Right lobe of liver (tissue), 6 donors: ENCODE results near the gene NDUFS7. TPM values are rescaled to one million over a fixed set of nuclear protein-coding genes. Genes with fewer than 3 reads are reported as not detected.

Experiments
- ATAC-seq, 4 donors: fragments of 200-7000 bp; cut with Tn5 transposase; one replicate each; pipeline ENCODE4 v1.9.1; 2020; ENCODE audit warnings: mild to moderate bottlenecking in 4 of 4, moderate library complexity in 4 of 4
- DNase-seq, 3 donors: peaks; one replicate each; pipeline ENCODE4 v3.0.0-alpha.2; 2020
- H3K27ac ChIP-seq, 3 donors: fragments of 200-600 bp; one replicate each; pipeline ENCODE4 v1.8.0; 2022
- H3K27me3 ChIP-seq, 2 donors: fragments of 200-600 bp; one replicate each; pipeline ENCODE4 v1.8.0; 2022
- H3K36me3 ChIP-seq, 4 donors: fragments of 200-600 bp; sonication (generic) in 1 of 4; one replicate each; pipeline versions ENCODE4 v1.5.1 to v1.8.0; 2017 to 2022; ENCODE audit warnings: control low read depth in 1 of 4
- H3K4me1 ChIP-seq, 4 donors: fragments of 200-600 bp; sonication (generic) in 1 of 4; one replicate each; pipeline versions ENCODE4 v1.5.1 to v1.8.0; 2017 to 2022; ENCODE audit warnings: control low read depth in 1 of 4
- H3K4me3 ChIP-seq, 3 donors: fragments of 200-600 bp; one replicate each; pipeline ENCODE4 v1.8.0; 2022
- H3K9me3 ChIP-seq, 4 donors: fragments of 200-600 bp; sonication (generic) in 1 of 4; one replicate each; pipeline versions ENCODE4 v1.5.1 to v1.8.0; 2017 to 2022; ENCODE audit warnings: control low read depth in 1 of 4
- POLR2A ChIP-seq: fragments of 450-650 bp; IDR thresholded peaks from one replicate; pipeline ENCODE4 v1.6.1; 2017; ENCODE audit warnings: antibody characterized with exemption, mild to moderate bottlenecking
- WGBS: methylation state at CpG from one replicate; pipeline ENCODE4 v1.1.6; 2018; ENCODE audit warnings: low coverage, low lambda C conversion rate; ENCODE audit not compliant: insufficient coverage; ENCODE audit errors: missing lambda C conversion rate; 5-methylcytosine and 5-hydroxymethylcytosine counted together
- intact Hi-C, 2 donors: fragments of 100-400 bp; cut with DNase I; formaldehyde crosslinking; loops; one replicate each; pipeline versions ENCODE4 v1.11.2 to v1.14.1; 2022
- total RNA-seq, 6 experiments: library from RNA; depleted of rRNA in 2 of 6; stranded (reverse); fragments of >200 nt in 2 of 6; fragmentation: NEBNext Ultra II Directional in 3 of 6; extraction: Animal tissue kit (Norgen Biotek cat#: 25700) in 3 of 6; gene quantifications; one replicate each; pipeline versions ENCODE4 v1.1.0 to v1.2.4, GENCODE V29; 2016 to 2023
- TF ChIP-seq, protein P1 (sequence below), 4 donors: fragments of 200-600 bp in 3 of 4; fragments of 450-650 bp in 1 of 4; IDR thresholded peaks; one replicate each; pipeline versions ENCODE4 v1.5.1 to v1.8.0; 2016 to 2022; ENCODE audit warnings: antibody characterized with exemption in 4 of 4, mild to moderate bottlenecking in 2 of 4
- donor health status: DM: no; HTN: yes; CAD: no.
- donor health status: DM: no; HTN: no; CAD: no.
- donor health status: DM: no; HTN: no; CAD: no.
- donor health status: DM: no; HTN: yes; CAD: no.
- donor health status: DM: no; HTN: yes; CAD: no.

Gene NDUFS7
- total RNA-seq, 6 experiments from 2014 or later: 70.1 to 210 (median 85.0) TPM

DNA sequence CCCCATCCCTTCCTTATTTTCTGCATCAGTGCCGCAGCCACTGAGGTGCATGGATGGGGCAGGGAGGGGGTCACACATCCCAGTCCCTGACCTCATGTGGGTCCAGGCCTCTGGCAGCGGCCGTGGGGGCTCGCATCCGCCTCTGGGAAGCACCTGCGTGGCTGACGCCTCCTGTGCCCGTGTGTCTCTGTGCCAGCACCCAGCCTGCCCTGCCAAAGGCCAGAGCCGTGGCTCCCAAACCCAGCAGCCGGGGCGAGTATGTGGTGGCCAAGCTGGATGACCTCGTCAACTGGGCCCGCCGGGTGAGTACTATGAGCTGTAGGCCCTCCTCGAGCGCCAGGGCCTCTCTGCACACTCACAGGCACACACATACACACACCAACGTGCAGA, 4.9 kb downstream of the NDUFS7 start:
- Histone ChIP-seq H3K27me3 (no peaks in the 10 kb centered on the region), H3K27ac (no peak overlapping the region), H3K9me3 (no peaks in the 10 kb centered on the region), H3K4me3 (no peak overlapping the region), H3K36me3 (peaks cover 0 to 31% (median 5%) of the 10 kb centered on the region in 4 donors), H3K4me1 (peaks cover 0 to 7% (median 3%) of the 10 kb centered on the region in 4 donors)
- intact Hi-C loops: no loop called here
- TF ChIP-seq, protein P1, sequence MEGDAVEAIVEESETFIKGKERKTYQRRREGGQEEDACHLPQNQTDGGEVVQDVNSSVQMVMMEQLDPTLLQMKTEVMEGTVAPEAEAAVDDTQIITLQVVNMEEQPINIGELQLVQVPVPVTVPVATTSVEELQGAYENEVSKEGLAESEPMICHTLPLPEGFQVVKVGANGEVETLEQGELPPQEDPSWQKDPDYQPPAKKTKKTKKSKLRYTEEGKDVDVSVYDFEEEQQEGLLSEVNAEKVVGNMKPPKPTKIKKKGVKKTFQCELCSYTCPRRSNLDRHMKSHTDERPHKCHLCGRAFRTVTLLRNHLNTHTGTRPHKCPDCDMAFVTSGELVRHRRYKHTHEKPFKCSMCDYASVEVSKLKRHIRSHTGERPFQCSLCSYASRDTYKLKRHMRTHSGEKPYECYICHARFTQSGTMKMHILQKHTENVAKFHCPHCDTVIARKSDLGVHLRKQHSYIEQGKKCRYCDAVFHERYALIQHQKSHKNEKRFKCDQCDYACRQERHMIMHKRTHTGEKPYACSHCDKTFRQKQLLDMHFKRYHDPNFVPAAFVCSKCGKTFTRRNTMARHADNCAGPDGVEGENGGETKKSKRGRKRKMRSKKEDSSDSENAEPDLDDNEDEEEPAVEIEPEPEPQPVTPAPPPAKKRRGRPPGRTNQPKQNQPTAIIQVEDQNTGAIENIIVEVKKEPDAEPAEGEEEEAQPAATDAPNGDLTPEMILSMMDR (IDR thresholded peaks at IDR 0.05): no peak
- no peak for TF ChIP-seq POLR2A
- DNase-seq: no peak
- WGBS: no CpG with 5 or more reads among the region's 17 CpGs
- no peak for ATAC-seq

- H3K27ac ChIP-seq: no peak overlapping the region
- TF ChIP-seq, protein P1 (IDR thresholded peaks at IDR 0.05): no peak
- TF ChIP-seq POLR2A: no peak
- H3K27me3 ChIP-seq: no peaks in the 10 kb centered on the region
- DNase-seq (no peak), ATAC-seq (no peak)
- H3K4me1 ChIP-seq: peaks cover 0 to 9% (median 3%) of the 10 kb centered on the region in 4 donors
- peaks cover 0 to 31% (median 5%) of the 10 kb centered on the region in 4 donors for H3K36me3 ChIP-seq
- no peaks in the 10 kb centered on the region for H3K9me3 ChIP-seq
- intact Hi-C loops: no loop called here
- 91% methylated on average over 17 of the region's 39 CpGs for WGBS
- H3K4me3 ChIP-seq: no peak overlapping the region
Observed at GRCh38 chr19:1389033-1389940, 5.6 kb downstream of the NDUFS7 start.

- DNase-seq: no peak
- WGBS: 96% methylated on average over 5 of the region's 42 CpGs
- ATAC-seq: no peak
- H3K9me3 ChIP-seq: no peaks in the 10 kb centered on the region
- no peak overlapping the region for H3K27ac ChIP-seq
- intact Hi-C loops: loop anchor here in 1 of 2 donors (10.0 kb wide), 1 partner anchor 106 kb away; the partner anchor contains the start of gene EFNA2
- peaks cover 0 to 20% (median 6%) of the 10 kb centered on the region in 4 donors for H3K4me1 ChIP-seq
- H3K27me3 ChIP-seq: no peaks in the 10 kb centered on the region
- TF ChIP-seq, protein P1 (IDR thresholded peaks at IDR 0.05): no peak
- TF ChIP-seq POLR2A: no peak
- peaks cover 0 to 31% (median 5%) of the 10 kb centered on the region in 4 donors for H3K36me3 ChIP-seq
- no peak overlapping the region for H3K4me3 ChIP-seq
Observed at GRCh38 chr19:1390890-1391423, 7.2 kb downstream of the NDUFS7 start.

- Histone ChIP-seq H3K27ac (no peak overlapping the region), H3K4me1 (peaks cover 0 to 35% (median 13%) of the 10 kb centered on the region in 4 donors), H3K9me3 (no peaks in the 10 kb centered on the region), H3K27me3 (no peaks in the 10 kb centered on the region), H3K36me3 (peaks cover 0 to 31% (median 5%) of the 10 kb centered on the region in 4 donors), H3K4me3 (no peak overlapping the region)
- DNase-seq: no peak
- TF ChIP-seq POLR2A: no peak
- TF ChIP-seq, protein P1 (IDR thresholded peaks at IDR 0.05): no peak
- intact Hi-C loops: loop anchor here in 1 of 2 donors (10.0 kb wide), 1 partner anchor 108 kb away; the partner anchor contains the start of gene EFNA2
- no peak for ATAC-seq
- 92% methylated on average over 15 of the region's 15 CpGs for WGBS
Observed at GRCh38 chr19:1392407-1392806, 8.7 kb downstream of the NDUFS7 start.
